ENCODE data around the gene MAML3. TPM values are rescaled to one million over a fixed set of nuclear protein-coding genes. Genes with fewer than 3 reads are reported as not detected.

Gene MAML3
- total and polyA plus RNA-seq, 12 donors = 1.1 to 4.6 (median 2.6) TPM

DNA sequence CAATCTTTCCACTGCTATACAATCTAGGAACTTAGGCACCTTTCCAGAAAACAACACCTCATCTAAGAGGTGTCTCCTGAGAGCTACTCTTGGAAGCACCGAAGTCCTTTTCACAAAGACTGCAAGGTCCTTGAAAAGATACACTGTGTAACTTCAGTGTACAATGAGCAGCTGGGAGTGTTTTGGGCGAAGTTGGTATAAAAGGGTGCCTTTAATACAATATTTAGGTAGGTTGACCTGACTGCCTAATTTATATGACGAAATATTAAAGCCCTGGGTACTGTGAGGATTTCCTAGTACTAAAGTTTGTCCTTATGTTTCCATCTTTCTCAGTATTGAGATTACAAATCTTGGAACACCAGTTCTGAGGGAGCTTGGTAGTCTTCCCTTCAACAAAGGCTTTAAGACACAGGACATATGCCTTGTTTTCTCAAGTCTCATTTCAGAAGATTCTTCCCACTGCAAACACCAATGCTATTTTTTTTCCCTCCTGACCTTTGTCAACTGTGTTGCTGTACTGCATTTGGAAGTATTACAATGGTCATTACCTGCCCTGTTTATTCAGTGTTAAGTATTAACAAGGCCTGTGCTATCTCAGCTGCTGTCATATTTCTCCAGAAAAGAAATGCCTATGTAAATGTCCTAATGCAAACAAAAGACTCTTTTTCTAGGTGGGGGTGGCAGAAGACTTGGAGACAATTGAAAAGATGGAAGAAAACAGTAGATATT lies 134.2 kb downstream of the MAML3 start:
- Histone ChIP-seq H3K9me3 (peaks cover 0 to 12% (median 0%) of the 10 kb centered on the region in 11 donors), H3K36me3 (no peaks in the 10 kb centered on the region), H3K4me3 (no peak overlapping the region), H3K27ac (peak overlapping the region in 1 of 10 donors; percentile 3), H3K27me3 (no peaks in the 10 kb centered on the region), H3K4me1 (peaks cover 0 to 28% (median 20%) of the 10 kb centered on the region in 9 donors)
- no peak for DNase-seq
- TF ChIP-seq, protein P1, sequence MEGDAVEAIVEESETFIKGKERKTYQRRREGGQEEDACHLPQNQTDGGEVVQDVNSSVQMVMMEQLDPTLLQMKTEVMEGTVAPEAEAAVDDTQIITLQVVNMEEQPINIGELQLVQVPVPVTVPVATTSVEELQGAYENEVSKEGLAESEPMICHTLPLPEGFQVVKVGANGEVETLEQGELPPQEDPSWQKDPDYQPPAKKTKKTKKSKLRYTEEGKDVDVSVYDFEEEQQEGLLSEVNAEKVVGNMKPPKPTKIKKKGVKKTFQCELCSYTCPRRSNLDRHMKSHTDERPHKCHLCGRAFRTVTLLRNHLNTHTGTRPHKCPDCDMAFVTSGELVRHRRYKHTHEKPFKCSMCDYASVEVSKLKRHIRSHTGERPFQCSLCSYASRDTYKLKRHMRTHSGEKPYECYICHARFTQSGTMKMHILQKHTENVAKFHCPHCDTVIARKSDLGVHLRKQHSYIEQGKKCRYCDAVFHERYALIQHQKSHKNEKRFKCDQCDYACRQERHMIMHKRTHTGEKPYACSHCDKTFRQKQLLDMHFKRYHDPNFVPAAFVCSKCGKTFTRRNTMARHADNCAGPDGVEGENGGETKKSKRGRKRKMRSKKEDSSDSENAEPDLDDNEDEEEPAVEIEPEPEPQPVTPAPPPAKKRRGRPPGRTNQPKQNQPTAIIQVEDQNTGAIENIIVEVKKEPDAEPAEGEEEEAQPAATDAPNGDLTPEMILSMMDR (IDR thresholded peaks at IDR 0.05) = no peak
- intact Hi-C loops (cut with DNase I) = loop anchor here in 4 of 10 donors (5.0 to 10.0 kb wide), 3 partner anchors 233 to 305 kb away; no protein-coding TSS in a partner anchor
- ATAC-seq = peak in 2 of 8 donors; percentile 25 to 41
- WGBS, 2 donors = 82 to 87% methylated on average over 3 of the region's 3 CpGs

DNA sequence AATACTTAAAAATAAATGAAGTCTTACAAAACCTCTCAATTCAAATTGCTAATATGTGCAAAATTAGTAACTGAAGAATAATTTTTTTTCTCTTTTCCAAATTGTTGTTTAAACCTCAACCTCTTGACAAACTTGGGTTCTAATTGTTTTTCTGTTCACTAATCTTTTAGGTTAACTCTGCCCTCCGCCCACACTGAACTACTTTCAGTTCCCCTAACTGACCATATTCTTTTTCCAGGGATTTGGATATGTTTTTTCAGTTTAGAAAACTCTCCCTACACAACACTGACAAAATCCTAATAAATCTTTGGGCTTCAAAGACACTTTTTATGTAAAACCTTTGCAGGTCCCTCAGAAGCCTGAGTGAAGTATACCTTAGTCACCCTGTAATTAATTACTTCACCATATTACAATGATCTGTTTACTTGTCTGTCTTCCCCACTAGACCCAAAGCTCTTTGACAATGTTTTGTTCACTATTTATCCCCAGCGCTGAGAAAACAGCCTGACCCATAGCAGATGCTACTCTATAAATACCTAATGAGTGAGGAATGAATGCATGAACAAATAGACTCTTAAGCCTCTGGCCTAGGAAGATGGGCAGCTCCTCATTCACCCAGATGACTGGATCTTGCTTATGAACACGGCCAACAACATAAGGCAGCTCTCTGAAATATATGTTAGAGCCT lies 134.9 kb downstream of the MAML3 start:
- WGBS, 2 donors = 87% methylated on average over 3 of the region's 3 CpGs
- H3K4me3 ChIP-seq = no peak overlapping the region
- no peaks in the 10 kb centered on the region for H3K36me3 ChIP-seq
- ATAC-seq (peak in 1 of 8 donors; percentile 21), DNase-seq (no peak)
- H3K27me3 ChIP-seq = no peaks in the 10 kb centered on the region
- intact Hi-C loops (cut with DNase I) = loop anchor here in 4 of 10 donors (5.0 to 10.0 kb wide), 3 partner anchors 233 to 306 kb away; no protein-coding TSS in a partner anchor
- H3K27ac ChIP-seq = peak overlapping the region in 2 of 10 donors; percentile 3 to 10
- H3K4me1 ChIP-seq = peaks cover 0 to 28% (median 20%) of the 10 kb centered on the region in 9 donors
- peaks cover 0 to 12% (median 0%) of the 10 kb centered on the region in 11 donors for H3K9me3 ChIP-seq
- TF ChIP-seq, protein P1 (IDR thresholded peaks at IDR 0.05) = no peak

DNA sequence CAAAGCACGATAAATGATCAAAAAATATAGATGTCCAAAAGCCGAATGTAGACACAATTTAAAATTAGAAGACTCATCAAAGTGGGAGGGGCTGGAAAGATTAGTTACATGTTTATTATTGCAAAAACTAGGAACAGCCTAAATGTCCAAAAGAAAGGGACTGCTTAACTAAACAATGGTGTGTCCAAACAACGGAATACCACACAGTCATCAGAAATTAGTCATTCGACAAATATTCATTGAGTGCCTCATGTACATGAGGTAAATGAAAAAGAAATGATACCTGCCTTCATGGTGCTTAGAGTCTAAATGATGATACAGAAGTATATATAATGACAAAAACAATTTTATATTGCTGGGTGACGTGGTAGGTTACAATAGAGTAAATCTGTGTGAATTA lies 139.7 kb downstream of the MAML3 start:
- Histone ChIP-seq H3K9me3 (peaks cover 0 to 12% (median 0%) of the 10 kb centered on the region in 11 donors), H3K36me3 (no peaks in the 10 kb centered on the region), H3K27me3 (no peaks in the 10 kb centered on the region), H3K4me3 (no peak overlapping the region), H3K4me1 (peaks cover 0 to 16% (median 5%) of the 10 kb centered on the region in 9 donors), H3K27ac (no peak overlapping the region)
- intact Hi-C loops (cut with DNase I) = loop anchor here in 9 of 10 donors (5.0 to 10.0 kb wide), 6 partner anchors 138 to 318 kb away; partner anchors contain the start of gene MAML3 (in 1 of the 9)
- TF ChIP-seq, protein P1 (IDR thresholded peaks at IDR 0.05) = no peak
- ATAC-seq (no peak), DNase-seq (no peak)
- WGBS, 2 donors = 97 to 98% methylated on average over 5 of the region's 5 CpGs

Measured in heart right ventricle (tissue), 16 donors.